Right lung (tissue), 10 donors: ENCODE data around the gene RFX4. TPM values are rescaled to one million over a fixed set of nuclear protein-coding genes. Genes with fewer than 3 reads are reported as not detected.

Source experiments
- DNase-seq, 2 donors: peaks; one replicate each; pipeline ENCODE4 v3.0.0-alpha.2; 2013
- long read RNA-seq, 8 donors: transcript quantifications; one replicate each; lab custom pipeline, GENCODE V29; 2026
- polyA plus RNA-seq, 5 donors: library from polyadenylated mRNA; unstranded; fragments of 120-200 nt; gene quantifications; one replicate each; pipeline versions ENCODE4 v1.2.1 to v1.2.3, GENCODE V29; 2013; ENCODE audit warnings: inconsistent platforms in 1 of 5, low replicate concordance in 1 of 5; ENCODE audit not compliant: insufficient read length in 5 of 5, insufficient read depth in 1 of 5

Gene RFX4
- polyA plus RNA-seq: not detected
- long read RNA-seq, donor 1: 0 reads
- long read RNA-seq, donor 2: 0 reads
- long read RNA-seq, donor 3: 0 reads
- long read RNA-seq, donor 4: 0 reads
- long read RNA-seq, donor 5: 0 reads
- long read RNA-seq, donor 6: 0 reads
- long read RNA-seq, donor 7: 0 reads
- long read RNA-seq, donor 8: 0 reads

DNA sequence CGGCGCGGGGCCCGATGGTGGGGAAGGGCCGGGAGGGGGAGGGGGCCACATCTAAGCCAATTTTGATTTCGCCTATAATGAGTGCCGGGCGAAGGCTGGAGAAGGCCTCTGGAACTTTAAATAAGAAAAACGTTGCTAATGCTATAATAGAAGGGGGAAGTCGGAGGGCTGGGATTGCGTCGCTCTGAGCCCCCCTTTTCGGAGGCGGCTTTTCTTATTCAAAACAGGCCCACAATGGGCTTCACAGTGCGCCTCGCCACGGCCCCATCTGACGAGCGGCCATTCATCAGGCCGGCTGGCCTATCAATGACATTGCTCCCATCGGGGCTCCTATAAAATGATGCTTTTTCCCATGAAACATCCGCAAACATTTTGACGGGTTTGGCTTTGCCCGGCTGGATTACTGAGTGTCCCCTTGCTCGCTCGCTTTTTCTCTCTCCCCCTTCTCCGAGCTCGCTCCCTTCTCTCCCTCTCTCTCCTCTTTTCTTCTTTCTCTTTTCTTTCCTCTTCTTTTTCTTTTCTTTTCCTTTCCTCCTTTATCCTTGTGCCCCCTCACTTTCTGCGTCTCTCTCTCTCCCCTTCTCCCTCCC, at the start of gene RFX4:
TSS of gene RFX4 (plus strand) at position 364 of the 590 bp plus-strand sequence. CDS start 317 bp downstream, outside the sequence.
- DNase-seq: no peak

DNA sequence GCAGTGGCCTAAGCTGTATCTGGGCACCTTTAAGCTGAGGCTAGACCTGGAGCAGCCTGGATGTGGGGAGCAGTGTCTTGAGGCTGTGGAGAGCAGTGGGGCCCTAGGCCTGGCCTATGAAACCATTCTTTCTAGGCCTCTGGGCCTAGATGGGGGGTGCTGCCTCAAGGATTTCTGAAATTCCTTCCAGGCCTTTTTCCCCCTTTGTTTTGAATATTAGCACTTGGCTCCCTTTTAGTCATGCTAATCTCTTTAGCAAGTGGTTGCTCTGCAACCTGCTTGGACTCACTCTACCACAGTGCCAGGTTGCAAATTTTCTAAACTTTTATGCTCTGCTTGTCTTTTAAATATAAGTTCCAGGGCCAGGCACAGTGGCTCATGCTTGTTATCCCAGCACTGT, 41.6 kb upstream of the RFX4 start:
- no peak for DNase-seq

DNA sequence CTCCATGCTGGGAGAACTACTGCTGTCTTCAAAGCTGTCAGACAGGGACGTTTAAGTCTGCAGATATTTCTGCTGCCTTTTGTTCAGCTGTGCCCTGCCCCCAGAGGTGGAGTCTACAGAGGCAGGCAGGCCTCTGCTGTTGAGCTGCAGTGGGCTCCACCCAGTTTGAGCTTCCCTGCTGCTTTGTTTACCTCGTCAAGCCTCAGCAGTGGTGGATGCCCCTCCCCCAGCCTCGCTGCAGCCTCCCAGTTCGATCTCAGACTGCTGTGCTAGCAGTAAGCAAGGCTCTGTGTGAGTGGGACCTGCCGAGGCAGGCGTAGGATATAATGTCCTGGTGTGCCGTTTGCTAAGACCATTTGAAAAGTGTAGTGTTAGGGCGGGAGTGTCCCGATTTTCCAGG, 31.4 kb upstream of the RFX4 start:
- no peak for DNase-seq

DNA sequence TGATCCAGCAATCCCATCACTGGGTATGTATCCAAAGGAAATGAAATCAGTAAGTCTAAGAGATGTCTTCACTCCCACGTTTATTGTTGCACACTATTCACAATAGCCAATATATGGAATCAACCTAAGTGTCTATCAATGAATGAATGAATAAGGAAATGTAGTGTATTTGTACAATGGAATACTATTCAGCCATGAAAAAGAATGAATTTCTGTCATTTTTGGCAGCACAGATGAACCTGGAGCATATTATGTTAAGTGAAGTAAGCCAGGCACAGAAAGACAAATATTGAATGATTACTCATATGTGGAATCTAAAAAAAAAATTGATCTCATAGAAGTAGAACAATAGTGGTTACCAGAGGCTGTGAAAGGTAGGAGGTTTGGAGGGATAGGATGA, 30.6 kb upstream of the RFX4 start:
- no peak for DNase-seq

DNA sequence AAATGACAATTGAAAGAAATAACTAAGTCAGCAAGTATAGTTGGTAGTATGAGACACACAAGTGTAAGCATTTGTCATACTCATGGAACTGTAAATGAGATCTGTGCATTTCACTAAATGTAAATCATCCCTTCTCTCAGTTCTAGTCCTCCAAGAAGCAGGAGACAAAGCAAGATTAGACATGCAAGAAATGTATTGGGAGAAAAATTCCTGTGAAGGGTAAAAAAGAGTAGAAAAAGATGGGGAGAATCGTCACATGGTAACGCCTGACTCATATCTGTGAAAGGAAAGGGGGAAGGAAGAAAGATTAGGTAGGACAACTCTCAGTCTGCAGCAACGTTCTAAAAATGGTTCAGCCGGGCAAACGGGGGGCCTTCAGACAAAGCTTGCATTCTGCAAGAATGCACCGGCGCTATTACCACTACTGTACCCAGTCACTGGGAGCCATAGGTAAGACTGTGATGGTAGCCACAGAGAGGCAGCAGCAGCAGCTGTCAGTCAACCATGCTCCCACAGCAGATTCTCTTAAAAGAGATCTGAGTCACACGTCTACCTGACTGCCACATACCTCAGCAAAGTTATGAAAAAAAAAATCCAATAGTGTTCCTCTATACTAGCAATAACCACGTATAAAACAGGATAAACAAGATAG, 18.0 kb upstream of the RFX4 start:
- no peak for DNase-seq

DNA sequence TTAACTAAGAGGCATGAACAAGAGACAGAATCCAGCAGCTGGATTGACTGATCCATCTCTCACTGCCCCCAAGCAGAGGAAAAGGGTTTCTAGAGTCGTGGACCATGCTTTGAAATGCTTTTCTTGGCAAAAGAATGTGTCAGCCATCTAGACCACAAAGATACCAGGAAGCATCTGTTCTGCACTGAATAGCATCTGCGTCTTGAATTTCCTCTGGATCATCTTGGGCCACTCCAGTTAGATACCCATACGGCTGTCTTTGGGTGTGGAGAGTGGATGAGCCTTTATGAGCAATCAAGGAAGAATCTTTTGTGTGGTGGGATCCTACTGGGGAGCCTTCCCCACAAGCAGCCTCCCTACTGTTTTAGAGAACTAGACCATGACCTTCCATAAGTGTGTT, 16.0 kb upstream of the RFX4 start:
- no peak for DNase-seq

DNA sequence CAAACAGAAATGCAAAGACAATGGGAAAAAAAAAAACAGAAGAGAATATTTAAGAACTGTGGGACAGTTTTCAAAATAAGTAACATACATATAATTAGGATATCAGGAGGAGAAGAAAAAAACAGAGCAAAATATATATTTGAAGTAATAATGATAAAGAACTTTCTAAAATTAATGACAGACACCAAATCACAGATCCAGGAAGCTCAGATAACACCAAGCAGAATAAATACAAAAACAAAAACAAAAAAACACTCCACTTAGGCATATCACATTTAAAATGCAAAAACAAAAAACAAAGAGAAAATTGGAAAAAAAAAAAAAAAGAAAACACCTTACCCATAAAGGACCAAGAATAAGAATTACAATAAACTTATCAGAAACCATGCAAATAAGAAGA, 9.6 kb upstream of the RFX4 start:
- no peak for DNase-seq

DNA sequence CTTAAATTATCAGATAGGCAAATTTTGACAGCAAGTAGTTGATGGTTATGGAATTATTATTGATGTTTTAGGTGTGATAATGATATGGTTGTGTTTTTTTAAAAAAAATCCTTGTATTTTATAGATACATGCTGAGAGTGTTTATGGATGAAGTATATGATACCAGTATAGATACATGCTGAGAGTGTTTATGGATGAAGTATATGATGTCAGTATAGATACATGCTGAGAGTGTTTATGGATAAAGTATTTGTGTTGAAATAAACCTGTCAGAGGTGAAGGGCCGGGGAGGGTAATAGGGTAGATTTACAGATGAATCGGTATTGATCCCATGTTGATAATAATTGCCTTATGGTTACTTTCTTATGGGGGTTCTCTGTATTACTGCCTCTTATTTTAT, 6.0 kb upstream of the RFX4 start:
- no peak for DNase-seq

DNA sequence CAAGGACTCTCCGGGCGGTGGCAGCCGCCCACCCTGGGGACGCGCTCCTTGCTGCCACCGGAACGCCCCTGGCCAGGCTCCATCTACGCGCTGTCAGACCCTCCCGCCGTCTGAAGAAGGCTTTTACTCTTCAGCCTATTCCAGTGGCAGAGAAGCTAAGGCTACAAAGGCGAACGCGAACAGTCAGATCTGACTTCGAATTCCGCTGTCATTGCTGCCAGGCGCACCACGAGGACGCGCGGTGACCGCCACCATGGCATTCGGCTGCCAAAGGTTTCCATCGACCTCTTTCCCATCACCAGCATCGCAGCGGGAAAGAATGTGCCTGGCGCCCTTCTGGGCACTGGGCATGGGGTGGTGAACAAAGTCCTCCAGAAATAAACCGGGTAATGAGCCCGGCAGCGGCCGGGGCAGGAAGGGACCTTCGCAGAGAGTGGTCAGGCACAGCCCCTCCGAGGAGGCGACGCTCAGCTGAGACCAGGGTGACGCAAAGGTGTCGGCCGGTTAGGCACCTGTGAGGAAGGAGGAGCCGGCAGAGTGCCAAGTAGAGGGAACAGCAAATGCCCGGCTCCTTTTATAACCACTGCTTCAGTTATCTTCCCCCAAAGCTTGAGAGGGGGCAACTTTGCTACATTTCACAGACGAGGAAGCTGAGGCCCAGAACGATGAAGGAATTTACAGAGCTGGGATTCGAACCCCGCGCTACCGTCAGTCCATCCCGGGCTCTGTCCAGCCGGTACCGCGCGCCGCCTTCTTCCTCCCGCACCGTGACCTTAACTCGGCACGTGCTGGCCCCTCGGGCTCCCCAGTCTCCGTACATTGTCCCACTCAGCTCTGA, 1.9 kb upstream of the RFX4 start:
- DNase-seq: no peak

DNA sequence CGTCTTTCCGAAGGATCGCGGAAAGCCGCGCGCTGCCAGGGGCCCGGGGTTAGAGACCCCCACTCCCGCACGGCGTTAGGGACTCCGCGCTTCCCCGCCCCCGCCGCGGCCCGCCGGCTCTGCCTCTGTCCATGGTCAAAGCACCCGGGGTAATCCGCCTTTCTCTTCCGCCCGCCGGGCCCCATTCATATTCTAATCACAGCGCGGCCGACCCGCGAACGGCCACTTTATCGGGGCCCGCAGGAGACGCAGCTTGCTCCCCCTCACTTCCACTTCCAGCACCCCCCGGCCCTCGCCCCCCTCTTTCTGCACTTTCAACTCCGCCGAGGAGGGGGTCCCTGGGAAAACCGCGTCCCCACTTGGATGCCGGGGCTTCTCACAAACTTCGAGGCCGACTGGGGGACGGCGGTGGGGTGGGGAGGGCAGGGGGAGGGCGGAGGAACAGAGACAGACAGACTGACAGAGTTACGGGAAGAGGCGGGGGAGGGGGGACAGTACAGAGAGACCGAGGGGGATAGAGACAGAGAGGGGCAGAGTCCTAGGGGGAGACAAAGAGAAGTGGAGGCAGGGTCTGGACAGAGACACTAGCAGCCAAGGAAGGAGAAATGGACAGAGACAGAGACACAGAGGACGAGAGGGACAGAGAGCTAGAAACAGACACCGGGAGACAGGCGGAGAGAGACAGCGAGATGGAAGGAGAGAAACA, 1.1 kb upstream of the RFX4 start:
- DNase-seq: no peak

DNA sequence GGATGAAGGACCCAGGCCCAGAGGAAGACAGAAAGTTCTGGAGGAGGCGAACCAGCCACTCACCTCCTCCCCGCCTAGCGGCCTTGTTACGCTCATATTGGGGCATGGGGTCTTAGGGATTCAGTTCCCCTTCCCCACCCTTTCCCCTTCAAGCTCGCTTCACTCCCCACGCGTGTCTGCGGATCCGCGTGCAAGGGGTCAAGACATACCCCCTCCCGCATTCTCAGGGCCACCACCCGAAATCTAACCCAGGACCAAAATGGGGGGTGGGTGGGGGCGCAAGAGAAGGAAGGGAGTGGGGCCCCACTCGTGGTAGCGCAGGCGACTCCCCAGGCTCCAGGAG, 584 bp upstream of the RFX4 start:
- no peak for DNase-seq

DNA sequence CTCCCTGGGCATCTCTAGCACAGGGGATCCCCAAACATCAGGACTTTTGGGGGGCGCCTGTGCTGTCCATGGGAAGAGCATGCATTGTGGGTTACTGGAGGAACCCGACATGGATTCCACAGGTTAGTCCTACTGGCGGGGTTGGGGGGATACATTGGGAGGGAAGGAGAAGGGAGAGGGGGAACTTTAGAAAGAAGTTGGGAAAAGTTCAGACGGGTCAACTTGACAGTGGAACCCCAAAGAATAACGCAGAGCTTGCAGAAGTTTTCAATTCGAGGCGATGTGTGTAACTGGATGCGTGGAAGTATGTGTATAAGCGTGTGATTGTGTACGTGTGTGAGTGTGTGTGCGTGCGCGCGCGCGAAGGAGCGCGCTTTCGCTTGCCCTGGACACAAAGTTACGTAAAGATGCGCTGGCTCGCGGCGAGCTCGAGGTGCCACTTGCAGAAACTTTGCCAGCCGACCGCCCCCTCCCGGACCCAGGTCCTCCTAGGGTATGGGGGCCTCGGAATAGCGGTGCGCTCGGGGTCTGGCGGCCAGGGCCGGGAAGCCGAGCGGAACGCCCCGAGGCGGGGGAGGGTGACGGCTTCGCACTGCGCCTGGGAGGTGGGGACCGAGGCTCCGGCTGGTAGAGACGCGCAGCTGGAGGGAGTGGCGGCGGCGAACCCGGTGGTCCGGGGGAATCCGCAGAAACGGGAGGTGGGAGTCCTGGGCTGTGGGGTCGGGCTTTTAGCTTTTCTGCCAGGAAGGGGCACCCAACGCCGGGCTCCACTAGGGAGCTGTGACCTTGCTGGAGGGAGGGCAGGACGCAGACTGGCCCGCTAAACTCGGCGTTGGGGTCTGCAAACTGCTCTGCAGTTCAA, 669 bp downstream of the RFX4 start:
- DNase-seq: no peak

DNA sequence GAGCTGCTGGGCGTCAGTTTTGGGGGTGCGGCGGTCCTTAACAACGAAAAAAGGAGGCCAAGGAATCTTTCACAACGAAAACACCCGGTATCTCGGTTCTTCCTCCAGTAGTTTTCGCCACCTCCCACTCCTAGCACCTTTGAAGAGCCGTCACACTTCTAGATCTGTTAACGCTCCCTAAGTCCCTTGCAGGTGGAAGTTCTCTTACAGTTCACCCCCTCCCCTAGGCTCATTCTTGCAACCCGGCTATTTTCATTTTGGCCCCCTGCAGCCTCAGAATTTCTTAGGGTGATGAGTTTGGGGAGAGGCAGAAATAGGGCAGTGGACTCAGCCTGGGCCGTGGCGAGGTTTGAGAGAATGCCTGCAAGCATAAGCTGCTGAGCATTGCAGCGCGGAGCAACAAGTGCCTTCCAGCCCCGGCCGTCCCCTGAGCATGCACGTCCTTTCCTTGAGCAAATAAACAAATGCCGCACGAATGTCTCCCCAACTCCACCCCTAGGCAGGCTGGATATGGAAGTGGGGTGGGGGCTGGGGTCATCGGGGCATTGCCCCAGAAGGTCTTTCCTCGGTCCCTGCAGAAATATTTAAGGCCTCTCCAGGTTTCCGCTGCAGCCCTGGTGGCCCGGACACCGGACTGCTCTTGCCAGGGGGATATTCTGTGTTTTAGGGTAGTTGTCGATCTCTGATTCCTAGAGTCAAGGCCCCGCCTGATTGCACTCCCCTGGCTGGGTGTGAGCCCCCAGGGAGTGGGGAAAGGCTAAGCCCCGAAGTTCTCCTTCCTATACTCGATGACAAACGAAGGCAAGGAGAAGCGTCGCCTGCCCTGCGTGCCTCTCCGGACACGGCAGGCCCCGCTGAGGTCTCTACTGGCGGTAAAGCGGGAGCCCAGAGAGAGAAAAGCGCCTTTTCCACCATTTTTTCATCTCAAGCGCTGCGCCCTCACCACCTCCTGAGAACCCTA, 1.6 kb downstream of the RFX4 start:
- no peak for DNase-seq

DNA sequence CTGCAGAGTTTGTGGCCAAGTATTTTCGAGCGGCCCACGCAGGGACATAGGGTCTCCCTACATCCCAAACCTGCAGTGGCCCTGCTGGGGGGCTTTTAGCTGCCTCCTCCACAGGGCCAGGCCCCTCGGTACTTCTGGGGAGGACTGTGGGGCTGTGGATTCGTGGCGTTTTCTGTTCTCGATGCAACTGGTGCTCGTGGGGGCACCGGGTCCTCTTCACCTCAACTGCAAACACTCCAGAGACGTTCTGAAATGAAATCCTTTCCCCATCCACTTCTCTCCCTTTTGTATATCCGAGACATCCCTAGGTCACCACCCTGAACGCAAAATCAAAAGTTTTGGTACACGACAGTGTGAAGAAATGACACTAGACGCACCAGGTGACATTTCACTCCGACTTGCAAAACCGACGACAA, 2.3 kb downstream of the RFX4 start:
- DNase-seq: no peak

DNA sequence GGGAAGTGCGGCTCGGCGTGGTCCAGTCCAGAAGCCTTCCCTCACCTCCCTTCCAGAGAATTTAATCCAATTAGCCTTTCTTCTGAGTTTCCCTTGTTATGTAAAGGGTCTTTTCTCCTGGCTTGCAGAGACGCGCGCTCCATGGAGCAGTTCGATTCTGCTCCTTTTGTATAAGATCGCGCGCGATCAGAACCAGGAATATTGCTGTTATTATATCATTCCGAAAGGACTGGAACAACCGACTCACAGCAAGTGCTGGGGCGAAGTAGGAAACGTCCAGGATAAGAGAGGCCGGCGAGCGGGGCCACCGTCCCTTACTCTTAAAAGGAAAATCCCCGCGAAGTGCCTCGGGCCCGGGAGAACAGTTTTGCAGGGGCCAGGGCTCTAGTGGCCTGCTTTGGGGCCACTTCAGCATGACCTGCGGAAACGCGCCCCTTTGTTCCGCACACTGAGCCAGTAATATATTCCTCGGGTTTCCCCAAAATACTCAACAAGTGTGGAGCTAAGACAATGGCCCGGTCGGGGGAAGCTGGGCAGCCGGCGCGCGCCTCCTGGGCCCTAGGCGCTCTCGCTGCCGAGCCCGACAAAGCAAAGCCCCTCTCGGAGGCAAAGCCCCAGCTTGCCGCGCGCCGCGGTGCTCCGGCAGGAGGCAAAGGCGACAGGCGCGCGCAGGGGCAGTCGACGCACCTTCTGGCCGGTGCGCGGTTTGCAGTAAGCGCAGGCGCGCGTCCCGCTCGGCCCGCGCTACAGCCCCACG, 2.9 kb downstream of the RFX4 start:
- DNase-seq: no peak

DNA sequence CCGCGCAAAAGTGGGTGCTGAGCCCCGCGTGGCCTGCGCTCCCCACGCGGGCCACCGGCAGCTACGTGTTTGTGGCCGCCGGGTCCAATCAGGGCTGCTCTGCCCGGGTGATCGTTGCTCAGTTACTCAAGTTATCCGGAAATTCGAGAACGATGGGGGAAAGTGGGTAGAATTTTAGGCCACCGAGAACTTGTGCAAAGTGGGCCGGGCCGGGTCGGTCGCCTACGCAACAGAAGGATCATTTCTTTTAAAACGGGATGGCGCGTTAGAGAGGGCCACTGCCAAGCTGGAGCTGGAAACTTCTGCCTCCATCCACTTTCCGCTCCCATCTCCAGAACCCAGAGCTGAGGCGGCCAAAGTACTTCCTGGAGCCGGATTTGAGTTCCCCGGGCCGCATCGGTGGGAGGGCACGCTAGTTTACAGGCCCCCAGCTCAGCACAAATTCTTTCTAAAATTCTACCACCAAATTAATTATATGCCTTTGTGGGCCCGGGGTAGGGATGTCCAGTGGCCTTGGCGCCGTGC, 3.5 kb downstream of the RFX4 start:
- DNase-seq: no peak

DNA sequence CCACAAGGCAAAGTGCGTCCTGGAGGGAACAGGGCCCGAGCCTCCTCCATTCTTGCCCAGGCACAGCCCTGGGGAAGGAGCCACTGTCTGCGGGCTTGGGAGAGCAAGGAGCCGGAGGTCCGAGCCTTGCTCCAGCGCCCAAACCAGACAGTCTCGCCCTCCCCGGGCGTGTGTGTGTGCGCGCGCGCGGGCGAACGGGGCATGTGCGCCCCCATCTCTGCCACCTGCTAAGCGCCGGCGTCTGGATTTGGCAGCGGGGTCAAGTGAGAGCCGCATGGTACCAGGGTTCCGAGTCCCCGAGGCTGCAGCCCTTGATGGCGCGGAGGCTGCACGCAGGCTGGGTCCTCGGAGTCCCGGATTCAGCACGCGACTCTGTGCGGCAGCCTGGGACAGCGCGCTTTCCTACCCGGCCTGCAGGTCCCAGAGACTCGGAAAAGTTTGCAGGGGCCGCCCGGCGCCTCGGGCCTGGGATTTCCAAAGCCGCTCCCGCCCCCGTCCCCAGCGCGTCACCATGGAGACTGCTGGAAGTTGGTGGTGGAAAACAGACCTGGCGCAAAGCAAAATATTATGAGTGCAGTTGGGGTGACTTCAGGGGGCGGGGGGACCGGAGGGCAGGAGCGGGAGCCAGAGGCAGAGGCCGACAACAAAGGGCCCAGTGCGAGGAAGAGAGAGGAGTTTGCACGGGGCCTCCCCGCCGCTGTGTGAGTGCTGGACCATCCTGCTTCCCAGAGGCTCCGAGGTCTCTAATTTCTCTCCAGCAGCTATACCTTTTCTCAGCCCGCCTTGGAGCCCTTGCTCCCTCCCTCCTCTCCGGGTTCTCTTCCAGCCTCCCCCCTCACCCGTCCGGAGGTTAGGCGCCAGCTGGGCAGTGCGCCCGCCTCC, 4.2 kb downstream of the RFX4 start:
- no peak for DNase-seq

DNA sequence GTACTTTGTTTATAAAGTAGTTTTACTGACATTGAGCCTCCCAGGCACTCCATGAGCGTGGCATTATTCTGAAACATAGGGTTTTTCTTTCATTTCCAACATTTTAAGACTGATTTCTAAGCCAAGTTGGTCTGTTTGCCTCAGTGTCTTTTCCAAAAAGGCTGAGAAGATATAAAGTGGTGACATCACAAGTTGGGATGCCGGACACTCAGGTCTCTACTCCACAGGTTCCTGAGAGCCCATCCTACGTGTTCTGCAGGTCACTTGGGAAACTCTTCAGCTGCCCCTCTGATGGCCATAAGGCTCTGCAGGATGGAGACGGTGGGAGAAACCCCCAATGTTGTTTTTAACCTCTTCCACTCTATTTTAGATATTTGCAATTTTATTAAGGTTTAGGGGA, 6.0 kb downstream of the RFX4 start:
- DNase-seq: no peak
